Neuronal stem cell (in vitro differentiated cells): ENCODE data around the gene AHRR.

Source experiments
- DNase-seq: peaks from one replicate; pipeline ENCODE4 v3.0.0-alpha.2; 2013; ENCODE audit warnings: low spot score
- H2AFZ ChIP-seq: one replicate; pipeline ENCODE4 v1.6.1; 2013; ENCODE audit warnings: mild to moderate bottlenecking, low read length, inconsistent platforms
- H2AK5ac ChIP-seq: 2 replicates; pipeline ENCODE4 v1.6.1; 2013; ENCODE audit warnings: low read depth, mild to moderate bottlenecking, inconsistent platforms, low read length, moderate library complexity, mixed read lengths
- H2BK120ac ChIP-seq: 2 replicates; pipeline ENCODE4 v1.6.1; 2013; ENCODE audit warnings: low read depth, mild to moderate bottlenecking, inconsistent platforms, low read length, moderate library complexity, mixed read lengths
- H2BK12ac ChIP-seq: one replicate; pipeline ENCODE4 v1.6.1; 2013; ENCODE audit warnings: low read length, inconsistent platforms
- H2BK15ac ChIP-seq: 2 replicates; pipeline ENCODE4 v1.6.1; 2013; ENCODE audit warnings: mild to moderate bottlenecking, low read length, inconsistent platforms, mixed read lengths
- H2BK5ac ChIP-seq: one replicate; pipeline ENCODE4 v1.6.1; 2013; ENCODE audit warnings: inconsistent platforms, mild to moderate bottlenecking, low read length, moderate library complexity
- H3K14ac ChIP-seq: one replicate; pipeline ENCODE4 v1.6.1; 2013; ENCODE audit warnings: low read length, inconsistent platforms
- H3K18ac ChIP-seq: 2 replicates; pipeline ENCODE4 v1.6.1; 2013; ENCODE audit warnings: low read length, inconsistent platforms
- H3K23ac ChIP-seq: 2 replicates; pipeline ENCODE4 v1.6.1; 2013; ENCODE audit warnings: low read depth, mild to moderate bottlenecking, mixed read lengths, low read length, inconsistent platforms; ENCODE audit not compliant: poor library complexity
- H3K27ac ChIP-seq: replicated peaks from 3 replicates; pipeline ENCODE4 v1.5.1; 2013; ENCODE audit warnings: low read length, inconsistent platforms
- H3K27me3 ChIP-seq, 3 experiments: 2 replicates each; pipeline ENCODE4 v1.6.1; 2013; ENCODE audit warnings: low read length in 3 of 3, mild to moderate bottlenecking in 2 of 3, inconsistent platforms in 1 of 3, low read depth in 1 of 3, mixed read lengths in 1 of 3, moderate library complexity in 1 of 3; ENCODE audit not compliant: control insufficient read depth in 3 of 3, insufficient read depth in 3 of 3
- H3K36me3 ChIP-seq, 2 donors: replicated peaks in 1 of 2; 2 replicates each; pipeline ENCODE4 v1.6.1; 2013; ENCODE audit warnings: low read length in 2 of 2; ENCODE audit not compliant: control insufficient read depth in 2 of 2, insufficient read depth in 2 of 2
- H3K4ac ChIP-seq: 2 replicates; pipeline ENCODE4 v1.6.1; 2013; ENCODE audit warnings: inconsistent platforms, mild to moderate bottlenecking, low read length, moderate library complexity
- H3K4me1 ChIP-seq, 2 donors: 1 replicate in 1 of 2; 2 replicates in 1 of 2; pipeline ENCODE4 v1.6.1; 2013; ENCODE audit warnings: low read length in 2 of 2, low read depth in 1 of 2; ENCODE audit not compliant: control insufficient read depth in 2 of 2, insufficient read depth in 1 of 2
- H3K4me2 ChIP-seq: one replicate; pipeline ENCODE4 v1.6.1; 2013; ENCODE audit warnings: mild to moderate bottlenecking, low read length, inconsistent platforms; ENCODE audit not compliant: insufficient read depth, poor library complexity, severe bottlenecking
- H3K4me3 ChIP-seq, 2 donors: 2 replicates each; pipeline ENCODE4 v1.5.1; 2013; ENCODE audit warnings: low read length in 2 of 2, mild to moderate bottlenecking in 2 of 2, inconsistent platforms in 1 of 2, moderate library complexity in 1 of 2
- H3K79me1 ChIP-seq: one replicate; pipeline ENCODE4 v1.6.1; 2013; ENCODE audit warnings: low read depth, mild to moderate bottlenecking, inconsistent platforms, low read length, moderate library complexity
- H3K9ac ChIP-seq: one replicate; pipeline ENCODE4 v1.6.1; 2013; ENCODE audit warnings: mild to moderate bottlenecking, low read depth, low read length, inconsistent platforms; ENCODE audit not compliant: poor library complexity
- H3K9me3 ChIP-seq, 2 donors: replicated peaks in 1 of 2; 2 replicates each; pipeline versions ENCODE3 to v1.6.1; 2013; ENCODE audit warnings: low read length in 2 of 2, mild to moderate bottlenecking in 2 of 2, inconsistent platforms in 1 of 2, low read depth in 1 of 2, mixed read lengths in 1 of 2, moderate library complexity in 1 of 2; ENCODE audit not compliant: control insufficient read depth in 2 of 2, insufficient read depth in 1 of 2
- H4K8ac ChIP-seq: one replicate; pipeline ENCODE4 v1.6.1; 2013; ENCODE audit warnings: low read depth, mild to moderate bottlenecking, inconsistent platforms, low read length, moderate library complexity
- H4K91ac ChIP-seq: one replicate; pipeline ENCODE4 v1.6.1; 2013; ENCODE audit warnings: low read length, low read depth, mild to moderate bottlenecking, inconsistent platforms; ENCODE audit not compliant: poor library complexity
- WGBS, 2 donors: extraction: QIAGEN DNeasy Blood & Tissue Kit; methylation state at CpG; one replicate each; pipeline ENCODE4 v1.1.7; 2013; ENCODE audit warnings: missing lambda C conversion rate in 2 of 2, mixed read lengths in 1 of 2; ENCODE audit not compliant: insufficient read length in 2 of 2, insufficient replicate concordance in 1 of 2; ENCODE audit errors: extremely low coverage in 2 of 2; 5-methylcytosine and 5-hydroxymethylcytosine counted together

The AHRR gene

DNA sequence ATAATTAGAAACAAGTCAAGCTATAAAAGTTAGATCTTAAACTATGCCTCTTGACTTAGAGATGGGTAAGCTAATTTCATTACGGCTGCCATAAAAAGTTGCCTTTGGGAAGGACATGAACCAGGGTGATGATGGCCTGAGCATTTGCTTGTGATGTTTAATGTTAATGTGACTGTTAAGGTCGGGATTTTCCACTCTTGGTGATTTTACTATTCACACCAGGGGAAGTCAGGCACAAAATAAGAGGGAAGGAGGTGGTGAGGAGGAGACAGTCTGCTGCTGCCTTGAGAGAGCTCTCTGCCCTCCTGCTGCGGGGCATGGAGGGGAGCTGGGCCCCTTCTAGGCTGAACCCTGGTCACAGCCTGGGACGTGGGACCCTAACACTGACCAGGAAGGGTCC, 34.4 kb downstream of the AHRR start:
- Histone ChIP-seq H2BK12ac (no peak overlapping the region), H3K36me3 (no peaks in the 10 kb centered on the region), H2AFZ (no peak overlapping the region), H3K4ac (peak overlapping the region; percentile 23), H2BK5ac (no peak overlapping the region), H3K9ac (no peak overlapping the region), H3K4me1 (peaks cover 0 to 11% of the 10 kb centered on the region in 2 donors), H3K4me2 (no peak overlapping the region), H3K18ac (no peak overlapping the region), H4K91ac (no peak overlapping the region), H3K27me3 (no peaks in the 10 kb centered on the region), H4K8ac (no peak overlapping the region), H2BK120ac (no peak overlapping the region), H3K9me3 (no peaks in the 10 kb centered on the region), H3K4me3 (no peak overlapping the region), H3K27ac (no peak overlapping the region), H3K14ac (peak overlapping the region; percentile 47), H2AK5ac (no peak overlapping the region), H3K23ac (no peak overlapping the region), H3K79me1 (no peaks in the 10 kb centered on the region), H2BK15ac (no peak overlapping the region)
- WGBS, 2 donors = no CpG with 5 or more reads among the region's 4 CpGs
- DNase-seq = no peak

DNA sequence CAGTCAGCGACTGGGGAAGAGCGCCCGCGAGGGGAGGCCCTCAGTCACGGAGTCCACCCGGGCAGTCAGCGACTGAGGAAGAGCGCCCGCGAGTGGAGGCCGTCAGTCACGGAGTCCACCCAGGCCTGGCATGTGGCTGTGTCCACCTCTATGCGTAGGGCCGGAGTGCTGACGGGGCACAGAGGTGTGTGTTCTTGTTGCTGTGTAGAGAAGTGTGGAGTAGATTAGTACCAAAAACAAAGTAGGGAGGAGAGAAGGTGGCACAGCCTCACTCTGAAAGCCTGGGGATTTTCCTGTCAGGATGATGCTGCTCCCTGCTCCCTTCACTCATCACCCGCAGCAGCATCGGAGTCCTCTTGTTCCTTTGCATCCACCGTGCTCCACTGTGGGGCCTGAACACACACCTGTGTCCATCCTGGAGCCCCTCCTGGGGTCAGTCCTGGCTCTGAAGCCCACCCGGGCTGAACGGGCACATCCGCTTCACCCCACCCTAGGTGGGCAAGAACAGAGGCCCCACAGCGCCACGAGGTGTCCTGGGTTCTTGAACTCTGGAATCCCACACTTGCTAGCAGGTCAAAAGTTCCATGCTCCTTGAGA, 37.9 kb downstream of the AHRR start:
- Histone ChIP-seq H2AFZ (no peak overlapping the region), H2BK5ac (no peak overlapping the region), H4K91ac (no peak overlapping the region), H2AK5ac (no peak overlapping the region), H4K8ac (no peak overlapping the region), H3K79me1 (no peaks in the 10 kb centered on the region), H3K4ac (no peak overlapping the region), H3K4me3 (no peak overlapping the region), H2BK120ac (no peak overlapping the region), H3K36me3 (no peaks in the 10 kb centered on the region), H3K9me3 (no peaks in the 10 kb centered on the region), H3K27me3 (peaks cover 0 to 10% (median 0%) of the 10 kb centered on the region in 3 experiments), H3K14ac (no peak overlapping the region), H3K4me2 (no peak overlapping the region), H3K4me1 (peaks cover 0 to 11% of the 10 kb centered on the region in 2 donors), H3K9ac (no peak overlapping the region), H3K27ac (no peak overlapping the region), H2BK15ac (no peak overlapping the region), H3K18ac (no peak overlapping the region), H3K23ac (no peak overlapping the region), H2BK12ac (peak overlapping the region; percentile 16)
- no CpG with 5 or more reads among the region's 23 CpGs for WGBS, 2 donors
- DNase-seq = no peak

DNA sequence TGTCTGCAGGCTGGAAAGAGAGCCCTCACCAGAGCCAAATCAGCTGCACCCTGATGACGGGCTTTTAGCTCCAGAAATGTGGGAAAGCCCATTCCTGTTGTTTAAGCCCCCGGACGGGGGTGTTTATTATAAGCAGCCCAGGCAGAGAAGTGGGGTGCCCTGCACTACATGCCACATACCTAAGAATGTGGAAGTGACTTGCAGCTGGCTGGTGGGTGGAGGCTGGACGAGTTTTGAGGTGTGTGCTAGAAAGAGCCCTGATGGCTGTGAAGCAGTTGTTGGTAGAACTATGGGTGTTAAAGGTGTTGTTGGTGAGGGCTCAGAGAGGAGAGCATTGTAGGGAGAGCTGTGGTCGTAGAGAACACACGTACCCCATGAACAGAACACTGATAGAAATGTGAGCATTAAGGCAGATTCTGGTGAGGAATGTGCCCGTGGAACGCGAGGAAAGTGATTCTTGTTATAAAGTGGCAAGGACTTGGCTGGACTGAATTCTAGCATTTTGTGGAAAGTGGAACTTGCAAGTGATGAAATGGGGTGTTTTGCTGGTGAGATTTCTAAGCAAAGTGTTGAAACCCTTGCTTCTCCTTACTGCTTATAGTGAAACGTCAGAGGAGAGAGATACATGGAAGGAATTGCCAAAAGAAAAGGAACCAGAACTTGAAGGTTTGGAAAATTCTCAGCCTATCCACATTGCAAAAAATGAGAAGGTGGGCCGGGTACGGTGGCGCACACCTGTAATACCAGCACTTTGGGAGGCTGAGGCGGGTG, 38.9 kb downstream of the AHRR start:
- H3K4me2 ChIP-seq = no peak overlapping the region
- H3K9ac ChIP-seq = no peak overlapping the region
- H3K27ac ChIP-seq = no peak overlapping the region
- H3K9me3 ChIP-seq = no peaks in the 10 kb centered on the region
- no peak for DNase-seq
- peak overlapping the region; percentile 58 for H2BK12ac ChIP-seq
- no peak overlapping the region for H2AK5ac ChIP-seq
- no peak overlapping the region for H4K8ac ChIP-seq
- H4K91ac ChIP-seq = no peak overlapping the region
- H3K4me3 ChIP-seq = no peak overlapping the region
- H3K27me3 ChIP-seq = peaks cover 0 to 13% (median 0%) of the 10 kb centered on the region in 3 experiments
- H2BK15ac ChIP-seq = no peak overlapping the region
- peak overlapping the region; percentile 43 for H3K23ac ChIP-seq
- no peak overlapping the region for H3K4ac ChIP-seq
- no peak overlapping the region for H2AFZ ChIP-seq
- no peak overlapping the region for H2BK120ac ChIP-seq
- WGBS, 2 donors = no CpG with 5 or more reads among the region's 14 CpGs
- no peak overlapping the region for H3K14ac ChIP-seq
- H3K18ac ChIP-seq = no peak overlapping the region
- no peaks in the 10 kb centered on the region for H3K79me1 ChIP-seq
- H3K4me1 ChIP-seq = peaks cover 0 to 6% of the 10 kb centered on the region in 2 donors
- no peak overlapping the region for H2BK5ac ChIP-seq
- H3K36me3 ChIP-seq = no peaks in the 10 kb centered on the region

DNA sequence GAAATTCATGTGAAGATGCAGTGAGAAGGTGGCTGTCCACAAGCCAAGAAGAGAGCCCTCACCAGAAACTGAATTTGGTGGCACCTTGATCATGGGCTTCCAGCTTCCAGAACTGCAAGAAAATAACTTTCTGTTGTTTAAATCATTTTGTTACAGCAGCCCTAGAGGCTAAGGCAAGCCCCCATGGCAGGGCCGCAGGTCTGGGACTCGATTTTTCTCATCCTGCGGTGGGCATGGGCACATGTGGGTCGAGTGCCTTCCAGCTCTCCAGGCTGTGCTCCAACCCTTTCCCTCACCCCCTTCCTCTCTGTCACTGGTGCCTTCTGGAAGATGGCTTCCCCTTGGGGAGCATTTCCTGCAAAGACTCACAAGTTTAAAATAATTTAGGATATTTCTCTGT, 40.7 kb downstream of the AHRR start:
- Histone ChIP-seq H2BK120ac (no peak overlapping the region), H4K91ac (no peak overlapping the region), H3K4ac (no peak overlapping the region), H3K9ac (no peak overlapping the region), H3K9me3 (peaks cover 0 to 3% of the 10 kb centered on the region in 2 donors), H3K18ac (no peak overlapping the region), H3K4me1 (no peaks in the 10 kb centered on the region), H2AK5ac (no peak overlapping the region), H2BK15ac (no peak overlapping the region), H3K23ac (no peak overlapping the region), H3K27me3 (peaks cover 0 to 19% (median 0%) of the 10 kb centered on the region in 3 experiments), H3K27ac (no peak overlapping the region), H2AFZ (no peak overlapping the region), H3K14ac (no peak overlapping the region), H4K8ac (no peak overlapping the region), H3K4me3 (no peak overlapping the region), H2BK12ac (no peak overlapping the region), H3K79me1 (no peaks in the 10 kb centered on the region), H3K4me2 (no peak overlapping the region), H2BK5ac (no peak overlapping the region), H3K36me3 (no peaks in the 10 kb centered on the region)
- WGBS, 2 donors = no CpG with 5 or more reads among the region's 4 CpGs
- no peak for DNase-seq
